Mesothelial cell of epicardium (in vitro differentiated cells): ENCODE data around the gene HPS4. TPM values are rescaled to one million over a fixed set of nuclear protein-coding genes. Genes with fewer than 3 reads are reported as not detected.

Experiments
- DNase-seq, 2 experiments: peaks; one replicate each; pipeline ENCODE4 v3.0.0; 2021; ENCODE audit warnings: low spot score in 2 of 2; ENCODE audit not compliant: unreplicated experiment in 2 of 2
- H3K27ac Mint-ChIP-seq: 2 replicates; pipeline ENCODE4 v1.8.0; 2021; ENCODE audit warnings: mixed read lengths
- H3K27me3 Mint-ChIP-seq: 2 replicates; pipeline ENCODE4 v1.8.0; 2021; ENCODE audit warnings: low read depth, mixed read lengths
- H3K36me3 Mint-ChIP-seq: 2 replicates; pipeline ENCODE4 v1.8.0; 2021; ENCODE audit warnings: mixed read lengths
- H3K4me1 Mint-ChIP-seq: 2 replicates; pipeline ENCODE4 v1.8.0; 2021; ENCODE audit warnings: mixed read lengths
- H3K4me3 Mint-ChIP-seq: 2 replicates; pipeline ENCODE4 v1.8.0; 2021; ENCODE audit warnings: mild to moderate bottlenecking, moderate library complexity, mixed read lengths
- H3K9me3 Mint-ChIP-seq: 2 replicates; pipeline ENCODE4 v1.8.0; 2021; ENCODE audit warnings: mixed read lengths
- total RNA-seq: library from RNA; stranded (reverse); gene quantifications from 3 replicates; pipeline ENCODE4 v1.2.1, GENCODE V29; 2021
- TF ChIP-seq, protein P1 (sequence below): fragments of 200-600 bp; sonication (generic); IDR thresholded peaks from one replicate; pipeline ENCODE4 v1.5.0; 2021; ENCODE audit warnings: antibody characterized with exemption; ENCODE audit not compliant: unreplicated experiment

Gene HPS4
- total RNA-seq, 1 donor from 2014 or later: 55.6 TPM

GRCh38 chr22:26476705-26477340 lies 6.8 kb downstream of the HPS4 start:
- no peak for DNase-seq
- Mint-ChIP-seq H3K9me3 (no peaks in the 10 kb centered on the region), H3K27me3 (no peaks in the 10 kb centered on the region), H3K4me1 (peaks cover 36% of the 10 kb centered on the region), H3K27ac (peak overlapping the region; percentile 44), H3K36me3 (peaks cover 16% of the 10 kb centered on the region), H3K4me3 (no peak overlapping the region)
- TF ChIP-seq, protein P1, sequence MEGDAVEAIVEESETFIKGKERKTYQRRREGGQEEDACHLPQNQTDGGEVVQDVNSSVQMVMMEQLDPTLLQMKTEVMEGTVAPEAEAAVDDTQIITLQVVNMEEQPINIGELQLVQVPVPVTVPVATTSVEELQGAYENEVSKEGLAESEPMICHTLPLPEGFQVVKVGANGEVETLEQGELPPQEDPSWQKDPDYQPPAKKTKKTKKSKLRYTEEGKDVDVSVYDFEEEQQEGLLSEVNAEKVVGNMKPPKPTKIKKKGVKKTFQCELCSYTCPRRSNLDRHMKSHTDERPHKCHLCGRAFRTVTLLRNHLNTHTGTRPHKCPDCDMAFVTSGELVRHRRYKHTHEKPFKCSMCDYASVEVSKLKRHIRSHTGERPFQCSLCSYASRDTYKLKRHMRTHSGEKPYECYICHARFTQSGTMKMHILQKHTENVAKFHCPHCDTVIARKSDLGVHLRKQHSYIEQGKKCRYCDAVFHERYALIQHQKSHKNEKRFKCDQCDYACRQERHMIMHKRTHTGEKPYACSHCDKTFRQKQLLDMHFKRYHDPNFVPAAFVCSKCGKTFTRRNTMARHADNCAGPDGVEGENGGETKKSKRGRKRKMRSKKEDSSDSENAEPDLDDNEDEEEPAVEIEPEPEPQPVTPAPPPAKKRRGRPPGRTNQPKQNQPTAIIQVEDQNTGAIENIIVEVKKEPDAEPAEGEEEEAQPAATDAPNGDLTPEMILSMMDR: no peak

DNA sequence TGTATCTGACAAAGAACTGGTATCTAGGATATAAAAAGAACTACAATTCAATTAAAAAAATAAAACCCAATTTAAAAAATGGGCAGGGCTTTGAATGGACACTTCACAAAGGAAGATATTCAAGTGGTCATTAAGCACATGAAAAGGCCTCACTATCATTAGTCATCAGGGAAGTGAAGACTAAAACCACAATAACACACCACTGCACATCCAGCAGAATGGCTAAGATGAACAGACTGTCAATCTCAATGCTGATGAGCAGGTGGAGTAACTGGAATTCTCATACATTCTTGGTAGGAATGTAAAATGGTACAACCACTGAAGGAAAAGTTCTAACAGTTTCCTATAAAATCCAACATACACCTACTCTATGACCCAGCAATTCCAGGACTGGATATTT lies 8.9 kb downstream of the HPS4 start:
- Mint-ChIP-seq H3K27ac (no peak overlapping the region), H3K27me3 (no peaks in the 10 kb centered on the region), H3K4me1 (peaks cover 19% of the 10 kb centered on the region), H3K9me3 (no peaks in the 10 kb centered on the region), H3K36me3 (peaks cover 19% of the 10 kb centered on the region), H3K4me3 (no peak overlapping the region)
- DNase-seq: no peak
- TF ChIP-seq, protein P1: no peak

DNA sequence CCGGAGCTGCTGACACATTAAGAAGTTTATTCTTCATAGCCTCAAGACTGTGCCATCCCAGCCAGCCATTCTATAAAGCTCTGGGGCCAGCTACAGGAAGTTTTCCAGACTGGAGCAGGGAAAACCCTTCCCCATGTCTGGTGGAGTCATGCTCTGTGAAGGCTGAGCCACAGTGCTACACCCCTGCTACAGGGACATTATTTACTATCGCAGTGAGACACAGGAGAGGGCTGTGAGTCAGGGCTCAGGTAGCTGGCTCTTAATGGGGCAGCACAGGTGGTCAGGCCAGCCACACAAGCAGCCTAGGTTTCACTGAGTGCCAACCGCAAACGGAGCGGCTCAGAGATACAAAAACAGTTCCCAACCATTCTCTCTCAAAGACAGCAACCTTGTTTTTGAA lies 12.1 kb downstream of the HPS4 start:
- no peak for DNase-seq
- H3K9me3 Mint-ChIP-seq: no peaks in the 10 kb centered on the region
- peaks cover 28% of the 10 kb centered on the region for H3K36me3 Mint-ChIP-seq
- H3K4me3 Mint-ChIP-seq: no peak overlapping the region
- TF ChIP-seq, protein P1: no peak
- H3K27ac Mint-ChIP-seq: no peak overlapping the region
- no peaks in the 10 kb centered on the region for H3K27me3 Mint-ChIP-seq
- H3K4me1 Mint-ChIP-seq: no peaks in the 10 kb centered on the region

- no peaks in the 10 kb centered on the region for H3K27me3 Mint-ChIP-seq
- TF ChIP-seq, protein P1: no peak
- H3K27ac Mint-ChIP-seq: no peak overlapping the region
- peaks cover 29% of the 10 kb centered on the region for H3K36me3 Mint-ChIP-seq
- DNase-seq: no peak
- no peaks in the 10 kb centered on the region for H3K4me1 Mint-ChIP-seq
- H3K4me3 Mint-ChIP-seq: no peak overlapping the region
- H3K9me3 Mint-ChIP-seq: no peaks in the 10 kb centered on the region
Measured at GRCh38 chr22:26470807-26471206, 12.8 kb downstream of the HPS4 start.

- H3K4me1 Mint-ChIP-seq: no peaks in the 10 kb centered on the region
- TF ChIP-seq, protein P1: no peak
- H3K36me3 Mint-ChIP-seq: peaks cover 40% of the 10 kb centered on the region
- H3K9me3 Mint-ChIP-seq: no peaks in the 10 kb centered on the region
- no peak overlapping the region for H3K27ac Mint-ChIP-seq
- H3K27me3 Mint-ChIP-seq: no peaks in the 10 kb centered on the region
- no peak for DNase-seq
- no peak overlapping the region for H3K4me3 Mint-ChIP-seq
Measured at GRCh38 chr22:26466196-26466595, 17.4 kb downstream of the HPS4 start.

- H3K4me1 Mint-ChIP-seq: no peaks in the 10 kb centered on the region
- peaks cover 40% of the 10 kb centered on the region for H3K36me3 Mint-ChIP-seq
- TF ChIP-seq, protein P1: no peak
- no peak overlapping the region for H3K27ac Mint-ChIP-seq
- no peak for DNase-seq
- no peak overlapping the region for H3K4me3 Mint-ChIP-seq
- H3K27me3 Mint-ChIP-seq: no peaks in the 10 kb centered on the region
- H3K9me3 Mint-ChIP-seq: no peaks in the 10 kb centered on the region
Measured at GRCh38 chr22:26464312-26464711, 19.3 kb downstream of the HPS4 start.
